ENCODE results near the gene PRRT2. TPM values are rescaled to one million over a fixed set of nuclear protein-coding genes. Genes with fewer than 3 reads are reported as not detected.

PRRT2 gene
- total RNA-seq, 6 donors from 2014 or later: 1.4 to 13.6 (median 2.5) TPM

DNA sequence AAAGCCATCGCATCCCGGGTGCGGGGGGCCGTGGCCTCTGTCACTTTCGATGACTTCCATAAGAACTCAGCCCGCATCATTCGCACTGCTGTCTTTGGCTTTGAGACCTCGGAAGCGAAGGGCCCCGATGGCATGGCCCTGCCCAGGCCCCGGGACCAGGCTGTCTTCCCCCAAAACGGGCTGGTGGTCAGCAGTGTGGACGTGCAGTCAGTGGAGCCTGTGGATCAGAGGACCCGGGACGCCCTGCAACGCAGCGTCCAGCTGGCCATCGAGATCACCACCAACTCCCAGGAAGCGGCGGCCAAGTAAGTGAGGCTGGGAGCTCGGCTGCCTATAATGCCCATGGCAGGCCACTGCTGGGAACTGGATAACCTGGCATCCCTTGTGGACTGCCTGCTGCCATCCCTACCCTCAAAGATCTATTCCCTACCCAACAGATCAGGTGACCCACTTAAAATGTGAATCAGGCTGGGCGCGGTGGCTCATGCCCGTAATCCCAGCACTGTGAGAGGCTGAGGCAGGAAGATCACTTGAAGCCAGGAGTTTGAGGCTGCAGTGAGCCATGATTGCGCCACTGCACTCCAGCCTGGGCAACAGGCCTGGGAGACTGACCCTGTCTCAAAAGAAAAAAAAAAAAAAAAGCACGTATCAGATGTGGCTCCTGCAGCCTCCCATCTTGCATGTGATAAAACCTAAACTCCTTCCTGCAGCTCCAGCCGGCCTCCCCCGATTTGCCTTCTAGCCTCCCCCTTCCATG, 32.8 kb downstream of the PRRT2 start:
- Histone ChIP-seq H3K27ac (peak overlapping the region; percentile 12 to 65 (median 60)), H3K36me3 (peaks cover 45 to 88% (median 82%) of the 10 kb centered on the region in 4 donors), H3K9me3 (no peaks in the 10 kb centered on the region), H3K27me3 (no peaks in the 10 kb centered on the region), H3K4me1 (peaks cover 4 to 27% (median 15%) of the 10 kb centered on the region in 4 donors), H3K4me3 (no peak overlapping the region)
- peak; percentile 14 to 61 for ATAC-seq (ENCODE audit: low FRiP score in 2 of 2)
- WGBS, 2 donors: 88% methylated on average over 26 of the region's 28 CpGs
- TF ChIP-seq POLR2AphosphoS5 (IDR thresholded peaks at IDR 0.05): peak in 1 of 2 donors; percentile 16
- peak in 2 of 4 donors; percentile 46 to 65 for TF ChIP-seq EP300 (IDR thresholded peaks at IDR 0.05)
- TF ChIP-seq CTCF (IDR thresholded peaks at IDR 0.05): no peak
- TF ChIP-seq POLR2A (IDR thresholded peaks at IDR 0.05): no peak
- peak; percentile 75 to 87 for DNase-seq

GRCh38 chr16:29845656-29846055, 33.7 kb downstream of the PRRT2 start:
- ATAC-seq (ENCODE audit: low FRiP score in 2 of 2): no peak

DNA sequence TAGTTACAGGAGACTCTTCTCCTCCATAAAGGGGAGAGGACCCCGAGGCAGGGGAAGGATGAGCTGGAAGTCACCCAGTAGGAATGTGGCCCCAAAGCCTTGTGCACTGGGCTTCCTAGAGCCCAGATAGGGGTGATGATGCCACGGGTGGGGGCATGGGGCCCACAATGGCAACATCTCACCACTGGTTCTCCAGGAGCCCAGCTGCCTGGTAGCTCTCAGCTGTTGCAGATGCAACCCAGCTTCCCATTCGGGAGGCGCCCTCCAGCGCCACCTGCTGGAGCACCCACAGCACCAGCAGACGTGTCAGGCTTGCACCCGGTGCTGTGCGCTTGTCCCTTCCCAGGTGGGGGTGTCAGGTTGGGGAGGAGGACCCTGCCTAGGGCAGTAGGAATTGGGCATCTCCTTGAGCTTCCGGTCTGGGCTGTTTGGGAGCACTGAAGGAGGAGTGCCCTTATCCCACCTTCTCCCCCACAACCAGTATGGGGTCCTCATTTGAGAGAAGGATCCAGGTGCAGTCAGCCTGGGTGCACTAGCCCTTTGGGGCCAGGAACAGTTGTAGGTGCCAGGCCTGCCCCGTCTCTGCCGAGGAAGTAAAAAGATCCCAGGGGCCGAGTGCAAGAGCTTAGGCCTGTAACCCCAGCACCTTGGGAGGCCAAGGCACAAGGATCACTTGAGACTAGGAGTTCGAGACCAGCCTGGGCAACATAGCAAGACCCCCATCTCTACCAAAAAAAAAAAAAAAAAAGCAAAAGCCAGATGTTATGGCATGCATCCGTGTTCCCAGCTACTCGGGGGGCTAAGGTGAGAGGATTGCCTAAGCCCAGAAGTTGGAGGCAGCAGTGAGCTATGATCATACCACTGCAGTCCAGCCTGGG, 36.7 kb downstream of the PRRT2 start:
- Histone ChIP-seq H3K4me1 (peaks cover 4 to 27% (median 16%) of the 10 kb centered on the region in 4 donors), H3K9me3 (no peaks in the 10 kb centered on the region), H3K4me3 (no peak overlapping the region), H3K27ac (peak overlapping the region in 1 of 4 donors; percentile 35), H3K27me3 (no peaks in the 10 kb centered on the region), H3K36me3 (peaks cover 20 to 51% (median 46%) of the 10 kb centered on the region in 4 donors)
- DNase-seq: peak; percentile 82 to 94
- TF ChIP-seq POLR2A (IDR thresholded peaks at IDR 0.05) (no peak), POLR2AphosphoS5 (IDR thresholded peaks at IDR 0.05) (peak; percentile 15 to 43), EP300 (IDR thresholded peaks at IDR 0.05) (no peak), CTCF (IDR thresholded peaks at IDR 0.05) (peak; percentile 79 to 93 (median 90))
- 44 to 60% methylated on average over 9 to 15 of the region's 15 CpGs for WGBS, 2 donors
- peak; percentile 81 to 88 for ATAC-seq (ENCODE audit: low FRiP score in 2 of 2)

More at GRCh38 chr16:29845656-29846055, 33.7 kb downstream of the PRRT2 start:
- Histone ChIP-seq H3K4me3 (no peak overlapping the region), H3K27ac (peak overlapping the region in 3 of 4 donors; percentile 55 to 65 (median 65)), H3K9me3 (no peaks in the 10 kb centered on the region), H3K27me3 (no peaks in the 10 kb centered on the region), H3K4me1 (peaks cover 4 to 27% (median 16%) of the 10 kb centered on the region in 4 donors), H3K36me3 (peaks cover 36 to 79% (median 73%) of the 10 kb centered on the region in 4 donors)
- WGBS, 2 donors: 69 to 86% methylated on average over 13 to 16 of the region's 18 CpGs
- TF ChIP-seq CTCF (IDR thresholded peaks at IDR 0.05) (no peak), EP300 (IDR thresholded peaks at IDR 0.05) (no peak), POLR2A (IDR thresholded peaks at IDR 0.05) (no peak), POLR2AphosphoS5 (IDR thresholded peaks at IDR 0.05) (no peak)
- DNase-seq: peak; percentile 68 to 75

GRCh38 chr16:29849505-29849904, 37.5 kb downstream of the PRRT2 start:
- H3K27ac ChIP-seq: peak overlapping the region in 1 of 4 donors; percentile 34
- H3K36me3 ChIP-seq: peaks cover 16 to 43% (median 39%) of the 10 kb centered on the region in 4 donors
- ATAC-seq (ENCODE audit: low FRiP score in 2 of 2) (peak in 1 of 2 donors; percentile 32), DNase-seq (no peak)
- H3K9me3 ChIP-seq: no peaks in the 10 kb centered on the region
- H3K27me3 ChIP-seq: no peaks in the 10 kb centered on the region
- peaks cover 4 to 27% (median 14%) of the 10 kb centered on the region in 4 donors for H3K4me1 ChIP-seq
- TF ChIP-seq EP300 (IDR thresholded peaks at IDR 0.05): no peak
- TF ChIP-seq POLR2AphosphoS5 (IDR thresholded peaks at IDR 0.05): no peak
- TF ChIP-seq CTCF (IDR thresholded peaks at IDR 0.05): no peak
- TF ChIP-seq POLR2A (IDR thresholded peaks at IDR 0.05): no peak
- H3K4me3 ChIP-seq: no peak overlapping the region
- 58 to 64% methylated on average over 5 of the region's 5 CpGs for WGBS, 2 donors

Measured in upper lobe of left lung (tissue), 6 donors.